BLaER1 (cell line): ENCODE results near the gene NUDT16L1.
A peak's percentile ranks its signal among the peaks of the same experiment; 100 is the strongest.

ENCODE experiments used
- H3K27ac ChIP-seq: shearing (Covaris generic); formaldehyde crosslinking; 2 replicates; pipeline ENCODE4 v1.8.1; 2022
- H3K27me3 ChIP-seq: shearing (Covaris generic); formaldehyde crosslinking; 2 replicates; pipeline ENCODE4 v1.8.1; 2022
- H3K36me3 ChIP-seq: shearing (Covaris generic); formaldehyde crosslinking; 2 replicates; pipeline ENCODE4 v1.8.1; 2022
- H3K4me1 ChIP-seq: shearing (Covaris generic); formaldehyde crosslinking; 2 replicates; pipeline ENCODE4 v1.8.1; 2022
- H3K4me2 ChIP-seq: shearing (Covaris generic); formaldehyde crosslinking; 2 replicates; pipeline ENCODE4 v1.8.1; 2022
- H3K4me3 ChIP-seq: shearing (Covaris generic); formaldehyde crosslinking; 2 replicates; pipeline ENCODE4 v1.8.1; 2022
- H3K9ac ChIP-seq: shearing (Covaris generic); formaldehyde crosslinking; 2 replicates; pipeline ENCODE4 v1.8.1; 2022
- H3K9me3 ChIP-seq: shearing (Covaris generic); formaldehyde crosslinking; 2 replicates; pipeline ENCODE4 v1.8.1; 2022
- H4K20me1 ChIP-seq: shearing (Covaris generic); formaldehyde crosslinking; 2 replicates; pipeline ENCODE4 v1.8.1; 2022
- Cebpa-rat ChIP-seq: shearing (Covaris generic); IDR thresholded peaks from 2 replicates; pipeline ENCODE4 v1.8.1; 2022

The NUDT16L1 gene

GRCh38 chr16:4681471-4682083 lies 11.8 kb upstream of the NUDT16L1 start:
- Histone ChIP-seq H3K27ac (no peak overlapping the region), H3K4me1 (peaks cover 24% of the 10 kb centered on the region), H3K4me2 (no peak overlapping the region), H3K36me3 (peaks cover 92% of the 10 kb centered on the region), H3K9ac (no peak overlapping the region), H3K4me3 (no peak overlapping the region), H3K9me3 (no peaks in the 10 kb centered on the region), H3K27me3 (no peaks in the 10 kb centered on the region), H4K20me1 (peaks cover 39% of the 10 kb centered on the region)
- TF ChIP-seq Cebpa-rat, result no peak

DNA sequence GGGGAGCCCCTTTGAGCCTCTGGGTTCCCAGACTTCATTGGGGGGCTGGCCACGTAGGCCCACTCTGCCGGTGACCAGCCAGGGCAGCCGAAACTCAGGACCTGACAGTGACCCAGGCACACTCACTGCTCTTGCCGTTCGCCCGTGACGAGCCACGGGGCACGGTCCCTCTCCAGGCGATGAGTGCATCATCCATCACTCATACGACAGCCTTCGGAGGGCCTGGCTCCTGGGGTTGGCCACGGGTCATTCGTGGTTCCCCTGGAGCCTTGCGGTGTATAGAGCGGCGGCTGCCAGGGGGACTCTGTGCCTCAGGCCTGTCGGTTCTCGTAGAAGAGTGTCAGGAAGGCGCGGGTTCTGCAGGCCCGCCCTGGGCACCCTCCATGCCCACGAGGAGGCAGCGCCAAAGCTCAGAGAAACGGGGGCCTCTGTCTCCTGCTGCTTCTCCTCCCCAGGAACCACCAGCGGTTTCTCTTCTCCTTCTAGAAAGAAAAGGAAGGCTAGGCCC lies 11.2 kb upstream of the NUDT16L1 start:
- Histone ChIP-seq H3K4me2 (no peak overlapping the region), H3K9ac (no peak overlapping the region), H3K27me3 (no peaks in the 10 kb centered on the region), H3K36me3 (peaks cover 92% of the 10 kb centered on the region), H3K4me1 (peaks cover 28% of the 10 kb centered on the region), H3K9me3 (no peaks in the 10 kb centered on the region), H3K4me3 (no peak overlapping the region), H3K27ac (no peak overlapping the region), H4K20me1 (peaks cover 34% of the 10 kb centered on the region)
- TF ChIP-seq Cebpa-rat, result no peak

DNA sequence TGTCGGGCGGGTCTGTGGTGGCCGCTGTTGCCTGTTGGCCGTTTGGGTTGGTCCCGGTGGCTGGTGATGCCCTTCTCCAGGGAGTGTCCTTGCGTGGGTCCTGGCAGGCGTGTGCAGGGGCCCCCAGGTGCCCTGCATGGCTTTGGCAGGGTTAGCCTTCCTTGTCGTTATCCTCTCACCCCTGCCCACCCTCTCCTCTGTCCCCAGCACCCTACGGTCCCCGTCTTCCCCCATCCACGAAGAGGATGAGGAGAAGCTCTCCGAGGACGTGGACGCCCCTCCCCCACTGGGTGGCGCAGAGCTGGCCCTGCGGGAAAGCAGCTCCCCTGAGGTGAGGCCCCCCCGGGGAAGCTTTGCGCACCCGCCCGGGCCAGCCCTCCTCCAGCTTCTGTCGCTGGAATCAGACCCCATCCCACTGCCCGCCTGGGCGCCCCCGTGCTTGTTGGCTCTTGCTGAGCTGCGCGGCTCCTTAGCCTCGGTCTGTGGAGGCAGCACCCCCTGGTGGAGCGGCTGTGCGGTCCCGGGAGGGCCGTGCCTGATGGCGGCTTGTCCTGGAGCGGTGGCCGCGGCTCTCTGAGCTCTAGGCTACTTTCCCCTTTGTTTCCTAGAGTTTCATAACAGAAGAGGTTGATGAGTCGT lies 10.6 kb upstream of the NUDT16L1 start:
- peaks cover 34% of the 10 kb centered on the region for H3K4me1 ChIP-seq
- no peaks in the 10 kb centered on the region for H3K9me3 ChIP-seq

GRCh38 chr16:4683255-4684057 lies 9.9 kb upstream of the NUDT16L1 start:
- H3K9ac ChIP-seq, result no peak overlapping the region

More for the DNA sequence above, 10.6 kb upstream of the NUDT16L1 start:
- H3K36me3 ChIP-seq, result peaks cover 86% of the 10 kb centered on the region
- no peak overlapping the region for H3K27ac ChIP-seq
- H3K27me3 ChIP-seq, result no peaks in the 10 kb centered on the region
- H4K20me1 ChIP-seq, result peaks cover 28% of the 10 kb centered on the region
- no peak overlapping the region for H3K4me3 ChIP-seq
- H3K4me2 ChIP-seq, result no peak overlapping the region
- H3K9ac ChIP-seq, result no peak overlapping the region
- TF ChIP-seq Cebpa-rat, result no peak

DNA sequence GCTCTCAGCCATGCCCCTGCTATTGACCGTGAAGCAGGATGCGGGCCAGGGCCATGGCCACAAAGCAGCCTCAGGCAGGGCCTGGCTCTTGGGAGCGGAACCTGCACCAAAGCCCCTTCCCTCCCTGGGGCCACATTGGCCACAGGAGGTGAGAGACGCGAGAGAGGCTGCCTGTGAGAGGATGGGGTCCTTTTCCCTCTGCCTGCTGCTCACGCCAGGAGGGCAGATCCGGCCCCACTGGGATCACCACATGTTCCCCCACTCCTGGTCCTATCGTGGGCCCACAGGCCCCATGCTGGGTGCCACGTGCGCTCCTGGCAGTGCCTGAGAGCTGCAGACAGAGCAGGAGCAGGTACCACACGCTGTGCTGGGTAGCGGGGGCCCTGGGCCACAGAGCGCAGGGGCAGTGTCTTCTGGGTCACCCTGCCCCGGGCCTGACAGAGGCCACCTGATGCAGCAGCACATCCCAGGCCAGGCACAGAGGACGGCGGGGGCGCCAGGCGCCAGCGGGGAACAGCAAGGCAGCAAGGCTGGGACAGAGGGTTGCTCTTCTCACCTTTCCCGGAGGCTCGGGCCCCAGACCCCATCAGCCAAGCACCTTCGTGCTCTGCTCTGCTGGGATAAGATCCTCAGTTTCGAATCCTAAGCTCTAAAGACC lies 9.2 kb upstream of the NUDT16L1 start:
- Histone ChIP-seq H3K9ac (no peak overlapping the region), H3K4me3 (no peak overlapping the region), H3K4me2 (no peak overlapping the region), H3K27me3 (no peaks in the 10 kb centered on the region), H3K4me1 (peaks cover 38% of the 10 kb centered on the region), H3K36me3 (peaks cover 76% of the 10 kb centered on the region), H4K20me1 (peaks cover 27% of the 10 kb centered on the region), H3K27ac (no peak overlapping the region; the same call in 1 of the 2 replicates), H3K9me3 (no peaks in the 10 kb centered on the region)
- TF ChIP-seq Cebpa-rat, result no peak

More at GRCh38 chr16:4683255-4684057, 9.9 kb upstream of the NUDT16L1 start:
- Histone ChIP-seq H4K20me1 (peaks cover 28% of the 10 kb centered on the region), H3K4me1 (peaks cover 35% of the 10 kb centered on the region), H3K36me3 (peaks cover 82% of the 10 kb centered on the region), H3K27me3 (no peaks in the 10 kb centered on the region), H3K4me3 (no peak overlapping the region), H3K27ac (no peak overlapping the region), H3K9me3 (no peaks in the 10 kb centered on the region), H3K4me2 (no peak overlapping the region)
- no peak for TF ChIP-seq Cebpa-rat

DNA sequence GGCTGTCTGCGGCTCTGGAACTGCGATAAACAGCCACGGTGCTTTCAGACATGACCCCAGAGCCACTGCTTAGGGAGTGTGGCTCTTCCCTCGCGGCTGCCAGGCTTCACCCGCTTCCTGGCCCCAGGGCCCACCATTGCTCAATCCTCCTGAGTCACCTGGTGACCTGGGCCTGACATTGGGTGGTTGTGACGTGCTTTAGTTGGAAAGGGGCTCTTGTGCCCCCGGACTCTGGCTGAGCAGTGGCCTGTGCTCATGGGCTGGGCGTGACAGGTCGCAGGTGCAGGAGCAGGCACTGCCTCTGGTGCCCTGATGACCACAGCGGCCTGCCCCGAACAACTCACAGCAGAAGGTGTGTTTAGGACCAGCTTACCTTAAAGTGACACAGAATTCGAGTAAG lies 8.6 kb upstream of the NUDT16L1 start:
- Histone ChIP-seq H3K27me3 (no peaks in the 10 kb centered on the region), H3K27ac (no peak overlapping the region), H3K9ac (0 out of 2 replicates have a peak overlapping the region, but pooled peaks have one; percentile 7), H3K36me3 (peaks cover 72% of the 10 kb centered on the region), H4K20me1 (peaks cover 33% of the 10 kb centered on the region), H3K4me1 (peaks cover 43% of the 10 kb centered on the region), H3K4me2 (no peak overlapping the region), H3K9me3 (no peaks in the 10 kb centered on the region), H3K4me3 (no peak overlapping the region)
- TF ChIP-seq Cebpa-rat, result no peak

- Histone ChIP-seq H3K9me3 (no peaks in the 10 kb centered on the region), H3K36me3 (peaks cover 67% of the 10 kb centered on the region), H3K4me3 (no peak overlapping the region), H3K4me2 (no peak overlapping the region), H3K4me1 (peaks cover 49% of the 10 kb centered on the region), H3K27me3 (no peaks in the 10 kb centered on the region), H3K27ac (0 out of 2 replicates have a peak overlapping the region, but pooled peaks have one; percentile 9), H3K9ac (peak overlapping the region; percentile 7; the same call in 1 of the 2 replicates), H4K20me1 (peaks cover 38% of the 10 kb centered on the region)
- TF ChIP-seq Cebpa-rat, result no peak
These were observed 8.1 kb upstream of the NUDT16L1 start for GRCh38 chr16:4685292-4685691.

GRCh38 chr16:4685776-4686496 lies 7.4 kb upstream of the NUDT16L1 start:
- H3K27me3 ChIP-seq, result no peaks in the 10 kb centered on the region
- peaks cover 54% of the 10 kb centered on the region for H3K4me1 ChIP-seq
- TF ChIP-seq Cebpa-rat, result no peak
- H3K9me3 ChIP-seq, result no peaks in the 10 kb centered on the region
- H3K4me3 ChIP-seq, result no peak overlapping the region
- H4K20me1 ChIP-seq, result peaks cover 39% of the 10 kb centered on the region
- H3K9ac ChIP-seq, result peak overlapping the region; percentile 7; the same call in 1 of the 2 replicates
- H3K27ac ChIP-seq, result peak overlapping the region; percentile 18; the same call in 1 of the 2 replicates
- no peak overlapping the region for H3K4me2 ChIP-seq
- H3K36me3 ChIP-seq, result peaks cover 62% of the 10 kb centered on the region
